HEK293 (cell line): ENCODE results near the gene TLDC2.

Experiments
- CTCF ChIA-PET: fragments of 350-600 bp; formaldehyde crosslinking; extraction: SDS; loops from one replicate; lab custom pipeline; 2021; ENCODE audit warnings: antibody characterized with exemption; lab: Yijun Ruan, JAX
- POLR2A ChIA-PET: fragments of 300-600 bp; formaldehyde crosslinking; extraction: SDS; loops from one replicate; lab custom pipeline; 2020; ENCODE audit warnings: antibody characterized with exemption, inconsistent platforms; lab: Yijun Ruan, JAX
- H3K27ac ChIP-seq: fragments of 200-500 bp; sonication (Bioruptor generic); 2 replicates; pipeline ENCODE4 v1.5.1; 2014; ENCODE audit warnings: low read depth, low read length, control low read depth, inconsistent platforms; ENCODE audit errors: extremely low read depth
- H3K36me3 ChIP-seq, 2 experiments: fragments of 200-500 bp in 1 of 2; sonication (Bioruptor generic) in 1 of 2; 1 replicate in 1 of 2; 2 replicates in 1 of 2; pipeline ENCODE4 v1.5.1; 2014 to 2017; ENCODE audit warnings: inconsistent platforms in 2 of 2, low read length in 2 of 2; ENCODE audit not compliant: control insufficient read depth in 2 of 2, insufficient read depth in 1 of 2
- H3K4me1 ChIP-seq: fragments of 200-500 bp; sonication (Bioruptor generic); 2 replicates; pipeline ENCODE4 v1.5.1; 2014; ENCODE audit warnings: mild to moderate bottlenecking, low read length, inconsistent platforms; ENCODE audit not compliant: control insufficient read depth, insufficient read depth
- H3K4me3 ChIP-seq: 2 replicates; pipeline ENCODE4 v1.5.1; 2011; ENCODE audit warnings: low read depth, mild to moderate bottlenecking, control low read depth, low read length, moderate library complexity
- H3K9me3 ChIP-seq: fragments of 200-500 bp; sonication (Bioruptor generic); 2 replicates; pipeline ENCODE4 v1.5.1; 2014; ENCODE audit warnings: low read depth, low read length, inconsistent platforms; ENCODE audit not compliant: control insufficient read depth, insufficient read depth
- BCL11A ChIP-seq: fragments of 450-650 bp; formaldehyde crosslinking; IDR thresholded peaks from 2 replicates; pipeline ENCODE4 v1.5.1; 2016; ENCODE audit warnings: low read depth, missing biosample characterization, missing genetic modification characterization
- EGR2 ChIP-seq: fragments of 450-650 bp; formaldehyde crosslinking; IDR thresholded peaks from 2 replicates; pipeline ENCODE4 v1.5.1; 2016; ENCODE audit warnings: low read depth, missing biosample characterization, missing genetic modification characterization
- FEZF1 ChIP-seq: fragments of 450-650 bp; formaldehyde crosslinking; IDR thresholded peaks from 2 replicates; pipeline ENCODE4 v1.5.1; 2016; ENCODE audit warnings: missing biosample characterization, missing genetic modification characterization
- GLI2 ChIP-seq: fragments of 450-650 bp; formaldehyde crosslinking; IDR thresholded peaks from 2 replicates; pipeline ENCODE4; 2017; ENCODE audit warnings: missing biosample characterization, missing genetic modification characterization, low read depth, borderline replicate concordance
- GLIS1 ChIP-seq: fragments of 450-650 bp; formaldehyde crosslinking; IDR thresholded peaks from 2 replicates; pipeline ENCODE4 v1.5.1; 2016; ENCODE audit warnings: missing biosample characterization, missing genetic modification characterization
- INSM2 ChIP-seq: fragments of 450-650 bp; formaldehyde crosslinking; IDR thresholded peaks from 2 replicates; pipeline ENCODE4 v1.5.1; 2016; ENCODE audit warnings: missing biosample characterization, missing genetic modification characterization
- OSR2 ChIP-seq: fragments of 450-650 bp; formaldehyde crosslinking; IDR thresholded peaks from 2 replicates; pipeline ENCODE4 v1.5.1; 2016; ENCODE audit warnings: missing biosample characterization, missing genetic modification characterization
- RBAK ChIP-seq: fragments of 450-650 bp; formaldehyde crosslinking; IDR thresholded peaks from 2 replicates; pipeline ENCODE4 v1.5.1; 2016; ENCODE audit warnings: missing biosample characterization, missing genetic modification characterization
- SALL2 ChIP-seq: fragments of 450-650 bp; formaldehyde crosslinking; IDR thresholded peaks from 2 replicates; pipeline ENCODE4 v1.5.0; 2017; ENCODE audit warnings: missing biosample characterization, mild to moderate bottlenecking, missing genetic modification characterization, borderline replicate concordance
- SCRT2 ChIP-seq: fragments of 450-650 bp; formaldehyde crosslinking; IDR thresholded peaks from 2 replicates; pipeline ENCODE4 v1.5.1; 2016; ENCODE audit warnings: missing biosample characterization, missing genetic modification characterization
- ZBTB17 ChIP-seq: fragments of 450-650 bp; formaldehyde crosslinking; IDR thresholded peaks from 2 replicates; pipeline ENCODE4 v1.5.1; 2016; ENCODE audit warnings: missing biosample characterization, missing genetic modification characterization
- ZFHX2 ChIP-seq: fragments of 450-650 bp; formaldehyde crosslinking; conservative IDR thresholded peaks from 2 replicates; pipeline ENCODE4 v1.5.1; 2016; ENCODE audit warnings: missing biosample characterization, missing genetic modification characterization
- ZNF10 ChIP-seq: fragments of 450-650 bp; formaldehyde crosslinking; IDR thresholded peaks from 2 replicates; pipeline ENCODE4 v1.5.1; 2017; ENCODE audit warnings: missing biosample characterization, missing genetic modification characterization
- ZNF19 ChIP-seq: fragments of 450-650 bp; formaldehyde crosslinking; IDR thresholded peaks from 2 replicates; pipeline ENCODE4; 2016; ENCODE audit warnings: missing biosample characterization, missing genetic modification characterization, low read depth
- ZNF274 ChIP-seq, 2 experiments: fragments of 200-500 bp in 1 of 2; fragments of 450-650 bp in 1 of 2; sonication (Bioruptor generic) in 1 of 2; formaldehyde crosslinking in 1 of 2; IDR thresholded peaks; 2 replicates each; pipeline versions ENCODE4 v1.5.1 to v1.6.1; 2014 to 2016; ENCODE audit warnings: borderline replicate concordance in 1 of 2, inconsistent platforms in 1 of 2, low read length in 1 of 2, missing biosample characterization in 1 of 2, missing genetic modification characterization in 1 of 2
- ZNF324 ChIP-seq: fragments of 450-650 bp; formaldehyde crosslinking; IDR thresholded peaks from 2 replicates; pipeline ENCODE4 v1.5.1; 2016; ENCODE audit warnings: missing biosample characterization, missing genetic modification characterization
- ZNF449 ChIP-seq: fragments of 450-650 bp; formaldehyde crosslinking; IDR thresholded peaks from 2 replicates; pipeline ENCODE4 v1.5.1; 2017; ENCODE audit warnings: missing biosample characterization, mild to moderate bottlenecking, missing genetic modification characterization, moderate library complexity
- ZNF510 ChIP-seq: fragments of 450-650 bp; formaldehyde crosslinking; IDR thresholded peaks from 2 replicates; pipeline ENCODE4 v1.5.1; 2018; ENCODE audit warnings: mild to moderate bottlenecking, missing genetic modification characterization, missing biosample characterization; ENCODE audit not compliant: insufficient replicate concordance
- ZNF514 ChIP-seq: fragments of 450-650 bp; formaldehyde crosslinking; IDR thresholded peaks from 2 replicates; pipeline ENCODE4 v1.5.1; 2016; ENCODE audit warnings: missing biosample characterization, missing genetic modification characterization
- ZNF529 ChIP-seq: fragments of 450-650 bp; formaldehyde crosslinking; IDR thresholded peaks from 2 replicates; pipeline ENCODE4 v1.5.1; 2017; ENCODE audit warnings: missing genetic modification characterization, missing biosample characterization; ENCODE audit not compliant: insufficient replicate concordance
- ZNF654 ChIP-seq: fragments of 450-650 bp; formaldehyde crosslinking; IDR thresholded peaks from 2 replicates; pipeline ENCODE4 v1.5.1; 2016; ENCODE audit warnings: low read depth, missing biosample characterization, missing genetic modification characterization
- ZNF701 ChIP-seq: fragments of 450-650 bp; formaldehyde crosslinking; IDR thresholded peaks from 2 replicates; pipeline ENCODE4 v1.5.1; 2016; ENCODE audit warnings: missing biosample characterization, missing genetic modification characterization
- ZXDB ChIP-seq: fragments of 450-650 bp; formaldehyde crosslinking; IDR thresholded peaks from 2 replicates; pipeline ENCODE4 v1.5.1; 2016; ENCODE audit warnings: missing biosample characterization, missing genetic modification characterization
- TF ChIP-seq, protein P1 (sequence below): fragments of 450-650 bp; formaldehyde crosslinking; optimal IDR thresholded peaks from 2 replicates; pipeline ENCODE3; 2016; ENCODE audit warnings: missing biosample characterization, mild to moderate bottlenecking, missing genetic modification characterization
- TF ChIP-seq, protein P2 (sequence below): fragments of 450-650 bp; formaldehyde crosslinking; IDR thresholded peaks from 2 replicates; pipeline ENCODE4 v1.5.1; 2016; ENCODE audit warnings: missing biosample characterization, missing genetic modification characterization, borderline replicate concordance
- TF ChIP-seq, protein P3 (sequence below): fragments of 450-650 bp; formaldehyde crosslinking; IDR thresholded peaks from 2 replicates; pipeline ENCODE4 v1.5.1; 2016; ENCODE audit warnings: missing biosample characterization, missing genetic modification characterization, low read depth

The TLDC2 gene

GRCh38 chr20:36847710-36848040 lies 28.3 kb upstream of the TLDC2 start:
- Histone ChIP-seq H3K4me3 (no peak overlapping the region), H3K36me3 (no peaks in the 10 kb centered on the region; a peak in 1 of 3 replicates)
- CTCF ChIA-PET: interaction anchor here (0.6 to 1.4 kb wide), 7 partner anchors 9 to 39 kb away, joined by 3 to 8 read pairs (median 4); a partner anchor contains a TSS
- no peak for TF ChIP-seq GLI2 (tag by site-specific recombination)
- TF ChIP-seq SCRT2 (tag by site-specific recombination): peak; percentile 52
- TF ChIP-seq, all 188 proteins: peak for 1
- Histone ChIP-seq H3K9me3 (no peaks in the 10 kb centered on the region), H3K4me1 (no peaks in the 10 kb centered on the region), H3K27ac (no peak overlapping the region)
- POLR2A ChIA-PET: interaction anchor here (1.2 to 2.4 kb wide), 2 partner anchors 9 to 16 kb away, joined by 3 to 7 read pairs; a partner anchor contains a TSS

GRCh38 chr20:36848078-36848660 lies 27.8 kb upstream of the TLDC2 start:
- CTCF ChIA-PET: interaction anchor here (0.6 to 1.2 kb wide), 4 partner anchors 13 to 39 kb away, joined by 3 to 5 read pairs (median 4); a partner anchor contains a TSS
- Histone ChIP-seq H3K4me1 (no peaks in the 10 kb centered on the region), H3K4me3 (no peak overlapping the region), H3K27ac (no peak overlapping the region), H3K36me3 (peaks cover 0 to 2% of the 10 kb centered on the region in 2 experiments; a peak in 2 of 3 replicates), H3K9me3 (no peaks in the 10 kb centered on the region)
- POLR2A ChIA-PET: interaction anchor here (2.4 kb wide), 1 partner anchor 9 kb away, joined by 7 read pairs; no protein-coding TSS in a partner anchor
- no peak for TF ChIP-seq GLIS1 (tag by site-specific recombination)
- TF ChIP-seq, protein P1, sequence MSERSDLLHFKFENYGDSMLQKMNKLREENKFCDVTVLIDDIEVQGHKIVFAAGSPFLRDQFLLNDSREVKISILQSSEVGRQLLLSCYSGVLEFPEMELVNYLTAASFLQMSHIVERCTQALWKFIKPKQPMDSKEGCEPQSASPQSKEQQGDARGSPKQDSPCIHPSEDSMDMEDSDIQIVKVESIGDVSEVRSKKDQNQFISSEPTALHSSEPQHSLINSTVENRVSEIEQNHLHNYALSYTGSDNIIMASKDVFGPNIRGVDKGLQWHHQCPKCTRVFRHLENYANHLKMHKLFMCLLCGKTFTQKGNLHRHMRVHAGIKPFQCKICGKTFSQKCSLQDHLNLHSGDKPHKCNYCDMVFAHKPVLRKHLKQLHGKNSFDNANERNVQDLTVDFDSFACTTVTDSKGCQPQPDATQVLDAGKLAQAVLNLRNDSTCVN (tag by site-specific recombination): no peak
- no peak for TF ChIP-seq ZNF529
- no peak for TF ChIP-seq ZNF324 (tag by site-specific recombination)
- no peak for TF ChIP-seq BCL11A (tag by site-specific recombination)
- TF ChIP-seq ZNF19: no peak
- no peak for TF ChIP-seq INSM2
- no peak for TF ChIP-seq ZNF274 (IDR thresholded peaks at IDR 0.05; ENCODE audit: low read length)
- TF ChIP-seq ZNF274 (tag by site-specific recombination; IDR thresholded peaks at IDR 0.05; ENCODE audit: borderline replicate concordance): no peak
- TF ChIP-seq ZNF10 (tag by site-specific recombination): no peak
- no peak for TF ChIP-seq ZNF510 (tag by site-specific recombination)
- TF ChIP-seq ZFHX2 (tag by site-specific recombination): peak; percentile 56
- TF ChIP-seq ZNF449 (tag by site-specific recombination): no peak
- TF ChIP-seq OSR2 (tag by site-specific recombination): no peak
- no peak for TF ChIP-seq ZBTB17 (tag by site-specific recombination)
- TF ChIP-seq SALL2 (tag by site-specific recombination): no peak
- no peak for TF ChIP-seq ZNF514 (tag by site-specific recombination)
- TF ChIP-seq EGR2 (tag by site-specific recombination): peak; percentile 50; the same call in 1 of the 2 replicates
- TF ChIP-seq FEZF1: no peak
- TF ChIP-seq RBAK: no peak
- TF ChIP-seq ZNF701: no peak
- no peak for TF ChIP-seq ZXDB (tag by site-specific recombination)
- TF ChIP-seq, protein P2, sequence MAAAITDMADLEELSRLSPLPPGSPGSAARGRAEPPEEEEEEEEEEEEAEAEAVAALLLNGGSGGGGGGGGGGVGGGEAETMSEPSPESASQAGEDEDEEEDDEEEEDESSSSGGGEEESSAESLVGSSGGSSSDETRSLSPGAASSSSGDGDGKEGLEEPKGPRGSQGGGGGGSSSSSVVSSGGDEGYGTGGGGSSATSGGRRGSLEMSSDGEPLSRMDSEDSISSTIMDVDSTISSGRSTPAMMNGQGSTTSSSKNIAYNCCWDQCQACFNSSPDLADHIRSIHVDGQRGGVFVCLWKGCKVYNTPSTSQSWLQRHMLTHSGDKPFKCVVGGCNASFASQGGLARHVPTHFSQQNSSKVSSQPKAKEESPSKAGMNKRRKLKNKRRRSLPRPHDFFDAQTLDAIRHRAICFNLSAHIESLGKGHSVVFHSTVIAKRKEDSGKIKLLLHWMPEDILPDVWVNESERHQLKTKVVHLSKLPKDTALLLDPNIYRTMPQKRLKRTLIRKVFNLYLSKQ: no peak
- no peak for TF ChIP-seq ZNF654 (tag by site-specific recombination)
- TF ChIP-seq, protein P3, sequence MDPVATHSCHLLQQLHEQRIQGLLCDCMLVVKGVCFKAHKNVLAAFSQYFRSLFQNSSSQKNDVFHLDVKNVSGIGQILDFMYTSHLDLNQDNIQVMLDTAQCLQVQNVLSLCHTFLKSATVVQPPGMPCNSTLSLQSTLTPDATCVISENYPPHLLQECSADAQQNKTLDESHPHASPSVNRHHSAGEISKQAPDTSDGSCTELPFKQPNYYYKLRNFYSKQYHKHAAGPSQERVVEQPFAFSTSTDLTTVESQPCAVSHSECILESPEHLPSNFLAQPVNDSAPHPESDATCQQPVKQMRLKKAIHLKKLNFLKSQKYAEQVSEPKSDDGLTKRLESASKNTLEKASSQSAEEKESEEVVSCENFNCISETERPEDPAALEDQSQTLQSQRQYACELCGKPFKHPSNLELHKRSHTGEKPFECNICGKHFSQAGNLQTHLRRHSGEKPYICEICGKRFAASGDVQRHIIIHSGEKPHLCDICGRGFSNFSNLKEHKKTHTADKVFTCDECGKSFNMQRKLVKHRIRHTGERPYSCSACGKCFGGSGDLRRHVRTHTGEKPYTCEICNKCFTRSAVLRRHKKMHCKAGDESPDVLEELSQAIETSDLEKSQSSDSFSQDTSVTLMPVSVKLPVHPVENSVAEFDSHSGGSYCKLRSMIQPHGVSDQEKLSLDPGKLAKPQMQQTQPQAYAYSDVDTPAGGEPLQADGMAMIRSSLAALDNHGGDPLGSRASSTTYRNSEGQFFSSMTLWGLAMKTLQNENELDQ: no peak
